Naive B cell (primary cell): Measurements from ENCODE around the gene PAK1. TPM values are rescaled to one million over a fixed set of nuclear protein-coding genes. Genes with fewer than 3 reads are reported as not detected.
A peak's percentile ranks its signal among the peaks of the same experiment; 100 is the strongest.

Experiments
- ATAC-seq, 2 donors: fragments of 150-1000 bp; cut with Tn5 transposase; 2 replicates each; pipeline ENCODE4 v1.10.0; 2021; ENCODE audit warnings: low read depth in 2 of 2, mild to moderate bottlenecking in 2 of 2, moderate library complexity in 2 of 2
- DNase-seq: peaks from one replicate; pipeline ENCODE4 v3.0.0; 2022
- H3K27ac Mint-ChIP-seq, 6 donors: one replicate each; pipeline ENCODE4 v1.8.0; 2020 to 2022; ENCODE audit warnings: mild to moderate bottlenecking in 6 of 6, mixed read lengths in 6 of 6, moderate library complexity in 5 of 6, inconsistent platforms in 2 of 6
- H3K27me3 Mint-ChIP-seq, 3 donors: one replicate each; pipeline ENCODE4 v1.8.0; 2021 to 2022; ENCODE audit warnings: mixed read lengths in 3 of 3, mild to moderate bottlenecking in 1 of 3
- H3K36me3 Mint-ChIP-seq, 2 donors: one replicate each; pipeline ENCODE4 v1.8.0; 2020 to 2022; ENCODE audit warnings: mixed read lengths in 2 of 2, inconsistent platforms in 1 of 2, mild to moderate bottlenecking in 1 of 2
- H3K4me1 Mint-ChIP-seq, 3 donors: one replicate each; pipeline ENCODE4 v1.8.0; 2020 to 2022; ENCODE audit warnings: mixed read lengths in 3 of 3, inconsistent platforms in 1 of 3, mild to moderate bottlenecking in 1 of 3, moderate library complexity in 1 of 3
- H3K4me3 Mint-ChIP-seq, 8 donors: one replicate each; pipeline ENCODE4 v1.8.0; 2020 to 2022; ENCODE audit warnings: mild to moderate bottlenecking in 8 of 8, mixed read lengths in 8 of 8, moderate library complexity in 8 of 8, inconsistent platforms in 2 of 8
- H3K9me3 Mint-ChIP-seq, 7 donors: one replicate each; pipeline ENCODE4 v1.8.0; 2020 to 2022; ENCODE audit warnings: mixed read lengths in 7 of 7, mild to moderate bottlenecking in 5 of 7, inconsistent platforms in 2 of 7, moderate library complexity in 1 of 7
- polyA plus RNA-seq, 6 donors: library from polyadenylated mRNA; unstranded; fragments of 300-500 nt; fragmentation: Illumina TruSeq; gene quantifications; one replicate each; pipeline ENCODE4 v1.2.3, GENCODE V29; 2021; ENCODE audit warnings: low read depth in 6 of 6

PAK1 gene
- polyA plus RNA-seq, 6 donors from 2014 or later, result 7.4 to 11.9 (median 10.7) TPM

DNA sequence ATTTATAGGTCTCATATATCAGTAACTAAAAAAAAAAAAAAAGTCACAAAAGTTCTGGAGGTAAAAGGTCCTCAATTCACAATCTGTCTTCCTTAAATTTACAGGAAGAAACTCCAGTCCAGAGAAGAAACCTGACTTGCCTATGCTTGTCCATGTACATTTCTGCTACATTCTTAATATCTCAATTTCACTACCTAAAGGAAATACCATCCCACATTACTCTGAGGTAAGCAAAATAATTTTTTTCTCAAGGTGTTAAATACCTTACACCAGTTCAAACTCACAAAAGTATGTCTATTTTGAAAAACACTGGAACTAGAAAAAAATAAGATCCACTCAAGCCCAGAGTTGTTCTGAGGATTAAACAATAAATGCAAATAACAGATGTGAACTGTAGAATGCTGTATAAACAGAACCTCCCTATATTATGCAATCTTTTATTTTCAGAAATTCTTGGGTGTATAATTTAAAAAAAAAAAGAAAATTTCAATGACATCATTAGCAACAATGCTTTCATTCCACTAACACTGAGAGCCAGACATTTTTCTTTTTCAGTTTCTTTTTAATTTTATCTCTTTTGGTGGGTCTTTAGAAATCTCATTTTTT, 122.5 kb downstream of the PAK1 start:
- ATAC-seq (no peak), DNase-seq (no peak)
- peak overlapping the region in 1 of 6 donors; percentile 45 for H3K27ac Mint-ChIP-seq
- peaks cover 9 to 16% of the 10 kb centered on the region in 2 donors for H3K36me3 Mint-ChIP-seq
- no peak overlapping the region for H3K4me3 Mint-ChIP-seq
- no peaks in the 10 kb centered on the region for H3K9me3 Mint-ChIP-seq
- no peaks in the 10 kb centered on the region for H3K27me3 Mint-ChIP-seq
- H3K4me1 Mint-ChIP-seq, result no peaks in the 10 kb centered on the region

DNA sequence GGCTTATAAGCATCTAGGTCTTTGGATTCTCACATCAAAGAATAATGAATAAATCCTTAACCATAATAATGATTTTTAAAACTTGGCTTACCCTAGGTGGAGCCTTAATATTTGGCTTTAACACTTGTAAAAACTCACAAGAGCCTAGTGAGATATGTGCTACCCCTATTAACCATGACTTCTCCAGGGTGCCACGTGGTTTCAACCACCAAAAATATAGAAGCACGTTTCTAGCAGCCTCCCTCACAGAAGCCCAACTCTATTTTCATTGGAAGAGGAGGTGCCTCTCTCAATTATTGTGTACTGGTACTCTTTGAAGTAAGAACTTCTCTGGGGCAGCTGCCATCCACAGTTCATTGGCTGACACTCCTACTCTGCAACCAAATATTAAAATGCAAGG, 125.9 kb downstream of the PAK1 start:
- H3K4me3 Mint-ChIP-seq, result no peak overlapping the region
- H3K4me1 Mint-ChIP-seq, result no peaks in the 10 kb centered on the region
- peaks cover 16 to 34% of the 10 kb centered on the region in 2 donors for H3K36me3 Mint-ChIP-seq
- H3K27me3 Mint-ChIP-seq, result no peaks in the 10 kb centered on the region
- ATAC-seq (no peak), DNase-seq (no peak)
- no peaks in the 10 kb centered on the region for H3K9me3 Mint-ChIP-seq
- H3K27ac Mint-ChIP-seq, result no peak overlapping the region

GRCh38 chr11:77346906-77347603, 126.8 kb downstream of the PAK1 start:
- ATAC-seq, result no peak
- DNase-seq, result no peak
- H3K36me3 Mint-ChIP-seq, result peaks cover 17 to 43% of the 10 kb centered on the region in 2 donors
- H3K27ac Mint-ChIP-seq, result no peak overlapping the region
- no peaks in the 10 kb centered on the region for H3K4me1 Mint-ChIP-seq
- no peaks in the 10 kb centered on the region for H3K9me3 Mint-ChIP-seq
- H3K4me3 Mint-ChIP-seq, result peak overlapping the region in 1 of 8 donors; percentile 57
- H3K27me3 Mint-ChIP-seq, result no peaks in the 10 kb centered on the region

- Mint-ChIP-seq H3K27ac (no peak overlapping the region), H3K4me3 (no peak overlapping the region), H3K27me3 (no peaks in the 10 kb centered on the region), H3K9me3 (no peaks in the 10 kb centered on the region), H3K36me3 (peaks cover 17 to 51% of the 10 kb centered on the region in 2 donors), H3K4me1 (no peaks in the 10 kb centered on the region)
- no peak for DNase-seq
- no peak for ATAC-seq
These were observed 128.3 kb downstream of the PAK1 start for GRCh38 chr11:77345621-77346020.

DNA sequence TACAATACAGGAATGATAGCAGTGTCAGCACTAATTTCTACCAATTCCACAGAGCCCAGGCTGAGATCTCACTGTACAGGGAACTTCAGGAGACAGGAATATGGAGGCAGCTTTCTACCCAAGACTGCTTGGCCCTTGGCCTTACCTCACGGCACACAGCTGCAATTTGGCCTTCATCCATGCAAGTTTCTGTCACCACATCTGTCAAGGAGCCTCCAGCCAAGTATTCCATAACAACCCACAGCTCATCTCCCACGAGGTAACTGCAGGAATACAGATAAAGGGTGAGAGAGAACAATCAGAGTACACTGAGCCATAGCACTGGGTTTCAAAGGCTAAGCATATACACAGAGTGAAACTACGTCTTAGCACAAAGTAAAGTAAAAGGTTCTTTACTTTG, 133.4 kb downstream of the PAK1 start:
- H3K4me1 Mint-ChIP-seq, result no peaks in the 10 kb centered on the region
- peaks cover 8 to 34% of the 10 kb centered on the region in 2 donors for H3K36me3 Mint-ChIP-seq
- no peaks in the 10 kb centered on the region for H3K9me3 Mint-ChIP-seq
- H3K4me3 Mint-ChIP-seq, result no peak overlapping the region
- ATAC-seq, result no peak
- no peak for DNase-seq
- H3K27ac Mint-ChIP-seq, result peak overlapping the region in 1 of 6 donors; percentile 46
- no peaks in the 10 kb centered on the region for H3K27me3 Mint-ChIP-seq

DNA sequence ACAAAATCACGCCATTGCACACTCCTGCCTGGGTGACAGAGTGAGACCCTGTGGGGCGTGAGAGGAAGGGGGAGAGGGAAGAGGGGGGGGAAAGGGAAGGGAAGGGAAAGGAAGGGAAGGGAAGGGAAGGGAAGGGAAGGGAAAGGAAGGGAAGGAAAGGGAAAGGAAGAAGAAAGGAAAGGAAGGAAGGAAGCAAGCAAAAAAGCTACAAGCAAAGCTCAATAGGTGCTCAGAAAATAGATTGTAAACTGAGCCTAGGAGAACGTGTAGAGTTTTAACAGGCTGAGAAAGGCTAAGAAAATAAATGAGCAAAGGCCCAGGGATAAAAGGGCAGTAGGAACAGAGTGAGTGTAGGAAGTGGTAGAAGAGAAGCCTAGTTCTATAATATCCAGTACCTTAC, 141.6 kb downstream of the PAK1 start:
- Mint-ChIP-seq H3K9me3 (peaks cover 0 to 9% (median 0%) of the 10 kb centered on the region in 7 donors), H3K4me3 (no peak overlapping the region), H3K4me1 (no peaks in the 10 kb centered on the region), H3K27ac (no peak overlapping the region), H3K36me3 (no peaks in the 10 kb centered on the region), H3K27me3 (no peaks in the 10 kb centered on the region)
- no peak for ATAC-seq
- no peak for DNase-seq

DNA sequence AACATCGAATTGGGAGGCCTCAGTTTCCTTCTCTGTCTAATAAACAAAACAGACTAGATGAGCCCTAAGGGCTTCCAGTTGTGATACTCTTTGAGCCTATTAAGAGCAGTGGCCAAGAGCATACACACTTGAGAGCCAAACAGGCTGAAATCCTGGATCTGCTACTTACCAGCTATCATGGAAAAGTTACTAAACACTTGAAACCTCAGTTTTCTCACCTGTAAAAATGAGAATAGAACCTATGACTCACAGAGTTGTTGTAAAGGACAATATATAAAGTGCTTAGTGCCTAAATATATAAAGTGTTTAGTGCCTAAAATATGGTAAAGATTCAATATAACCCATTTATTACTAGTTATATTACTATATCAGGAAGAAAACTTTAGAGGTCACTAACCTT, 148.7 kb downstream of the PAK1 start:
- Mint-ChIP-seq H3K27me3 (no peaks in the 10 kb centered on the region), H3K4me1 (no peaks in the 10 kb centered on the region), H3K9me3 (peaks cover 0 to 8% (median 2%) of the 10 kb centered on the region in 7 donors), H3K27ac (no peak overlapping the region), H3K4me3 (no peak overlapping the region), H3K36me3 (peaks cover 9 to 21% of the 10 kb centered on the region in 2 donors)
- no peak for DNase-seq
- ATAC-seq, result no peak

DNA sequence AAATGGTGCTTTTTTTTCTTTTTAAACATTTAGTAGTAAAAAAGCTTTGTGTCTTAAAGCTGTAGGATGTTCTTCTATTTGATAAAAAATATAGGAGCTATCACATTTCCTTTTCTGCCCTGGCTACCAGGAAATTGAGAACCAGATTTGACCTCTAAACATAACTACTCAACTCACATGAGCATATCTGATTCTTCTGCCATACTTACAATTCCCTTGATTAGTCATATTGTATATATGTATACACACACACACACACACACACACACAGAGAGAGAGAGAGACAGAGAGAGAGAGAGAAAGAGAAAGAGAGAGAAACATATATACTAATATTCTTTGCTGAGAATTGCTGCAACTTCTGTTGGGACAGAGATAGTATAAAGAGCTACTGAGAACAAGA, 149.4 kb downstream of the PAK1 start:
- peaks cover 0 to 6% (median 2%) of the 10 kb centered on the region in 7 donors for H3K9me3 Mint-ChIP-seq
- peak overlapping the region in 1 of 6 donors; percentile 89 for H3K27ac Mint-ChIP-seq
- H3K4me1 Mint-ChIP-seq, result no peaks in the 10 kb centered on the region
- H3K27me3 Mint-ChIP-seq, result no peaks in the 10 kb centered on the region
- no peak overlapping the region for H3K4me3 Mint-ChIP-seq
- DNase-seq (no peak), ATAC-seq (no peak)
- H3K36me3 Mint-ChIP-seq, result peaks cover 9 to 21% of the 10 kb centered on the region in 2 donors

GRCh38 chr11:77322926-77323590, 150.8 kb downstream of the PAK1 start:
- peaks cover 0 to 6% (median 2%) of the 10 kb centered on the region in 7 donors for H3K9me3 Mint-ChIP-seq
- no peak overlapping the region for H3K4me3 Mint-ChIP-seq
- no peaks in the 10 kb centered on the region for H3K4me1 Mint-ChIP-seq
- H3K27me3 Mint-ChIP-seq, result no peaks in the 10 kb centered on the region
- ATAC-seq (no peak), DNase-seq (no peak)
- no peak overlapping the region for H3K27ac Mint-ChIP-seq
- peaks cover 9 to 21% of the 10 kb centered on the region in 2 donors for H3K36me3 Mint-ChIP-seq

- no peaks in the 10 kb centered on the region for H3K4me1 Mint-ChIP-seq
- H3K4me3 Mint-ChIP-seq, result no peak overlapping the region
- DNase-seq, result no peak
- peaks cover 0 to 3% (median 2%) of the 10 kb centered on the region in 7 donors for H3K9me3 Mint-ChIP-seq
- H3K36me3 Mint-ChIP-seq, result peaks cover 9 to 21% of the 10 kb centered on the region in 2 donors
- no peak for ATAC-seq
- no peaks in the 10 kb centered on the region for H3K27me3 Mint-ChIP-seq
- peak overlapping the region in 2 of 6 donors; percentile 24 to 41 for H3K27ac Mint-ChIP-seq
These were observed 151.4 kb downstream of the PAK1 start for GRCh38 chr11:77322506-77322905.

GRCh38 chr11:77320351-77320750, 153.5 kb downstream of the PAK1 start:
- no peaks in the 10 kb centered on the region for H3K9me3 Mint-ChIP-seq
- ATAC-seq, result no peak
- no peak overlapping the region for H3K4me3 Mint-ChIP-seq
- peaks cover 0 to 13% of the 10 kb centered on the region in 2 donors for H3K36me3 Mint-ChIP-seq
- peaks cover 0 to 6% (median 0%) of the 10 kb centered on the region in 3 donors for H3K27me3 Mint-ChIP-seq
- H3K27ac Mint-ChIP-seq, result no peak overlapping the region
- DNase-seq, result no peak
- H3K4me1 Mint-ChIP-seq, result no peaks in the 10 kb centered on the region

GRCh38 chr11:77318600-77318999, 155.3 kb downstream of the PAK1 start:
- Mint-ChIP-seq H3K4me3 (no peak overlapping the region), H3K36me3 (peaks cover 0 to 13% of the 10 kb centered on the region in 2 donors), H3K4me1 (no peaks in the 10 kb centered on the region), H3K9me3 (no peaks in the 10 kb centered on the region), H3K27me3 (peaks cover 0 to 6% (median 0%) of the 10 kb centered on the region in 3 donors), H3K27ac (no peak overlapping the region)
- DNase-seq, result no peak
- no peak for ATAC-seq

- Mint-ChIP-seq H3K9me3 (no peaks in the 10 kb centered on the region), H3K4me1 (no peaks in the 10 kb centered on the region), H3K27ac (no peak overlapping the region), H3K27me3 (peaks cover 0 to 6% (median 0%) of the 10 kb centered on the region in 3 donors), H3K4me3 (no peak overlapping the region), H3K36me3 (peaks cover 0 to 6% of the 10 kb centered on the region in 2 donors)
- no peak for ATAC-seq
- no peak for DNase-seq
These were observed 157.1 kb downstream of the PAK1 start for GRCh38 chr11:77316733-77317342.
